H1 (cell line): ENCODE results near the gene NPR2. TPM values are rescaled to one million over a fixed set of nuclear protein-coding genes. Genes with fewer than 3 reads are reported as not detected.

Experiments used
- CHD1 ChIP-seq: IDR thresholded peaks from 2 replicates; pipeline ENCODE4 v1.6.1; 2012; ENCODE audit warnings: low read depth, low read length, improper control_type of control experiment
- FOSL1 ChIP-seq: IDR thresholded peaks from 2 replicates; pipeline ENCODE4 v1.6.1; 2011; ENCODE audit warnings: mild to moderate bottlenecking, low read depth, low read length, moderate library complexity; ENCODE audit not compliant: insufficient read depth
- JUN ChIP-seq: IDR thresholded peaks from 2 replicates; pipeline ENCODE4 v1.6.1; 2011; ENCODE audit warnings: low read depth, mild to moderate bottlenecking, improper control_type of control experiment, low read length
- KDM1A ChIP-seq: fragments of 200-600, 300-600 bp; sonication (generic); IDR thresholded peaks from 2 replicates; pipeline ENCODE4 v1.7.1; 2016; ENCODE audit warnings: mild to moderate bottlenecking, low read length, borderline replicate concordance
- KDM5A ChIP-seq: fragments of 200-600 bp; IDR thresholded peaks from 2 replicates; pipeline ENCODE4 v1.7.1; 2012; ENCODE audit warnings: mild to moderate bottlenecking, low read length, inconsistent platforms, mixed read lengths
- RBBP5 ChIP-seq: IDR thresholded peaks from 2 replicates; pipeline ENCODE4 v1.7.1; 2012; ENCODE audit warnings: low read depth, mild to moderate bottlenecking, inconsistent platforms, low read length, moderate library complexity, borderline replicate concordance
- TAF7 ChIP-seq: optimal IDR thresholded peaks from 2 replicates; pipeline ENCODE3; 2011; ENCODE audit warnings: low read depth, mild to moderate bottlenecking, inconsistent platforms, low read length, moderate library complexity, borderline replicate concordance
- polyA plus RNA-seq, 7 experiments: library from polyadenylated mRNA; depleted of rRNA in 3 of 7; stranded (reverse) in 5 of 7; unstranded in 2 of 7; fragments of >200 nt in 5 of 7; fragments of 200-250 nt in 2 of 7; gene quantifications; 1 replicate in 5 of 7; 2 replicates in 1 of 7; 4 replicates in 1 of 7; pipeline versions ENCODE4 v1.2.1 to v1.2.3, GENCODE V29; 2011 to 2013; ENCODE audit warnings: missing spikeins in 2 of 7, mixed read lengths in 2 of 7
- total RNA-seq: library from RNA; stranded (reverse); fragmentation: NEBNext Ultra II Directional; extraction: Animal tissue kit (Norgen Biotek cat#: 25700); gene quantifications from 2 replicates; pipeline ENCODE4 v1.2.1, GENCODE V29; 2021
- TF ChIP-seq, protein P1 (sequence below): fragments of 300-600 bp; sonication (generic); IDR thresholded peaks from 2 replicates; pipeline ENCODE4 v1.7.1; 2012; ENCODE audit warnings: low read length, moderate library complexity, mild to moderate bottlenecking, inconsistent platforms; ENCODE audit not compliant: insufficient replicate concordance
- TF ChIP-seq, protein P2 (sequence below): IDR thresholded peaks from 2 replicates; pipeline ENCODE4 v1.6.1; 2011; ENCODE audit warnings: low read length, improper control_type of control experiment

Gene NPR2
- total and polyA plus RNA-seq, 2 of the 8 experiments (the other 6 are each of a cell fraction or from before 2014, with no cell fraction given) = 11.0 to 17.0 TPM

DNA sequence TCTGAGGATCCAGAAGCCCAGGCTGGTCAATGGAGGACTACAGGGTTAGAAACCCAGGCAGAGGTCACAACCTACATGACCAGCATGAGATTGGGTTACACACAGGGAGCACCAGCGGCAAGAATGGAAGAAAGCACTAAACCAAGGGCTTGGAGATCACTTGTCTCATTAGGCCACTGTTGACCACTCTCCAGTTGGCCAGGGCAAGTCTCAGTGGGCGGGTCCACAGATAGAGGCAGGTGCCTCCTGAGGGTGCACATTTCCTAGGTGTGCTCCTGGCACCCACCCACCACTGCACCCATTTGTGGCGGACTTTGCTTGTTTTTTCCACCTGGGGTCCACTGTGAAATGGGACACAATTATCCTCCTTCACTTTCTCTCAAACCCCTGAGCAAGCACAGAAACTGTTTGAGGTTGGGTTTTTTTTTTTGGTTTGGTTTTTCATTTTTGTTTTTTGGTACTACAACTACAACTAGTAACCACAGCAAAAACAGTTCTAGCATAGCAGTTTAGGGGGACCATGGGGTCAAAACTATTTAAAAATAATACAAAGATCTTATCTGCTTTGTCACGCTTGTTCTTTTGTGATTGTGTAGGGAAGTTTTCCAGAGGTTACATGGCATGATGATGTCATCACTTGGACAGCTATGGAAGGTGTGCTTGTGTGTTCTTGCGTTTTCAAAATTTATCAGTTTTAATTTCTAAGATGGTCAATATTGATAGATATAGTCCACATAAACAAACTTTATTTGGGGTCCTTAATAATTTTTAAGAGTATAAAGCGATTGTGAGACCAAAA is 6.1 kb downstream of the NPR2 start (continued):
- TF ChIP-seq, protein P1, sequence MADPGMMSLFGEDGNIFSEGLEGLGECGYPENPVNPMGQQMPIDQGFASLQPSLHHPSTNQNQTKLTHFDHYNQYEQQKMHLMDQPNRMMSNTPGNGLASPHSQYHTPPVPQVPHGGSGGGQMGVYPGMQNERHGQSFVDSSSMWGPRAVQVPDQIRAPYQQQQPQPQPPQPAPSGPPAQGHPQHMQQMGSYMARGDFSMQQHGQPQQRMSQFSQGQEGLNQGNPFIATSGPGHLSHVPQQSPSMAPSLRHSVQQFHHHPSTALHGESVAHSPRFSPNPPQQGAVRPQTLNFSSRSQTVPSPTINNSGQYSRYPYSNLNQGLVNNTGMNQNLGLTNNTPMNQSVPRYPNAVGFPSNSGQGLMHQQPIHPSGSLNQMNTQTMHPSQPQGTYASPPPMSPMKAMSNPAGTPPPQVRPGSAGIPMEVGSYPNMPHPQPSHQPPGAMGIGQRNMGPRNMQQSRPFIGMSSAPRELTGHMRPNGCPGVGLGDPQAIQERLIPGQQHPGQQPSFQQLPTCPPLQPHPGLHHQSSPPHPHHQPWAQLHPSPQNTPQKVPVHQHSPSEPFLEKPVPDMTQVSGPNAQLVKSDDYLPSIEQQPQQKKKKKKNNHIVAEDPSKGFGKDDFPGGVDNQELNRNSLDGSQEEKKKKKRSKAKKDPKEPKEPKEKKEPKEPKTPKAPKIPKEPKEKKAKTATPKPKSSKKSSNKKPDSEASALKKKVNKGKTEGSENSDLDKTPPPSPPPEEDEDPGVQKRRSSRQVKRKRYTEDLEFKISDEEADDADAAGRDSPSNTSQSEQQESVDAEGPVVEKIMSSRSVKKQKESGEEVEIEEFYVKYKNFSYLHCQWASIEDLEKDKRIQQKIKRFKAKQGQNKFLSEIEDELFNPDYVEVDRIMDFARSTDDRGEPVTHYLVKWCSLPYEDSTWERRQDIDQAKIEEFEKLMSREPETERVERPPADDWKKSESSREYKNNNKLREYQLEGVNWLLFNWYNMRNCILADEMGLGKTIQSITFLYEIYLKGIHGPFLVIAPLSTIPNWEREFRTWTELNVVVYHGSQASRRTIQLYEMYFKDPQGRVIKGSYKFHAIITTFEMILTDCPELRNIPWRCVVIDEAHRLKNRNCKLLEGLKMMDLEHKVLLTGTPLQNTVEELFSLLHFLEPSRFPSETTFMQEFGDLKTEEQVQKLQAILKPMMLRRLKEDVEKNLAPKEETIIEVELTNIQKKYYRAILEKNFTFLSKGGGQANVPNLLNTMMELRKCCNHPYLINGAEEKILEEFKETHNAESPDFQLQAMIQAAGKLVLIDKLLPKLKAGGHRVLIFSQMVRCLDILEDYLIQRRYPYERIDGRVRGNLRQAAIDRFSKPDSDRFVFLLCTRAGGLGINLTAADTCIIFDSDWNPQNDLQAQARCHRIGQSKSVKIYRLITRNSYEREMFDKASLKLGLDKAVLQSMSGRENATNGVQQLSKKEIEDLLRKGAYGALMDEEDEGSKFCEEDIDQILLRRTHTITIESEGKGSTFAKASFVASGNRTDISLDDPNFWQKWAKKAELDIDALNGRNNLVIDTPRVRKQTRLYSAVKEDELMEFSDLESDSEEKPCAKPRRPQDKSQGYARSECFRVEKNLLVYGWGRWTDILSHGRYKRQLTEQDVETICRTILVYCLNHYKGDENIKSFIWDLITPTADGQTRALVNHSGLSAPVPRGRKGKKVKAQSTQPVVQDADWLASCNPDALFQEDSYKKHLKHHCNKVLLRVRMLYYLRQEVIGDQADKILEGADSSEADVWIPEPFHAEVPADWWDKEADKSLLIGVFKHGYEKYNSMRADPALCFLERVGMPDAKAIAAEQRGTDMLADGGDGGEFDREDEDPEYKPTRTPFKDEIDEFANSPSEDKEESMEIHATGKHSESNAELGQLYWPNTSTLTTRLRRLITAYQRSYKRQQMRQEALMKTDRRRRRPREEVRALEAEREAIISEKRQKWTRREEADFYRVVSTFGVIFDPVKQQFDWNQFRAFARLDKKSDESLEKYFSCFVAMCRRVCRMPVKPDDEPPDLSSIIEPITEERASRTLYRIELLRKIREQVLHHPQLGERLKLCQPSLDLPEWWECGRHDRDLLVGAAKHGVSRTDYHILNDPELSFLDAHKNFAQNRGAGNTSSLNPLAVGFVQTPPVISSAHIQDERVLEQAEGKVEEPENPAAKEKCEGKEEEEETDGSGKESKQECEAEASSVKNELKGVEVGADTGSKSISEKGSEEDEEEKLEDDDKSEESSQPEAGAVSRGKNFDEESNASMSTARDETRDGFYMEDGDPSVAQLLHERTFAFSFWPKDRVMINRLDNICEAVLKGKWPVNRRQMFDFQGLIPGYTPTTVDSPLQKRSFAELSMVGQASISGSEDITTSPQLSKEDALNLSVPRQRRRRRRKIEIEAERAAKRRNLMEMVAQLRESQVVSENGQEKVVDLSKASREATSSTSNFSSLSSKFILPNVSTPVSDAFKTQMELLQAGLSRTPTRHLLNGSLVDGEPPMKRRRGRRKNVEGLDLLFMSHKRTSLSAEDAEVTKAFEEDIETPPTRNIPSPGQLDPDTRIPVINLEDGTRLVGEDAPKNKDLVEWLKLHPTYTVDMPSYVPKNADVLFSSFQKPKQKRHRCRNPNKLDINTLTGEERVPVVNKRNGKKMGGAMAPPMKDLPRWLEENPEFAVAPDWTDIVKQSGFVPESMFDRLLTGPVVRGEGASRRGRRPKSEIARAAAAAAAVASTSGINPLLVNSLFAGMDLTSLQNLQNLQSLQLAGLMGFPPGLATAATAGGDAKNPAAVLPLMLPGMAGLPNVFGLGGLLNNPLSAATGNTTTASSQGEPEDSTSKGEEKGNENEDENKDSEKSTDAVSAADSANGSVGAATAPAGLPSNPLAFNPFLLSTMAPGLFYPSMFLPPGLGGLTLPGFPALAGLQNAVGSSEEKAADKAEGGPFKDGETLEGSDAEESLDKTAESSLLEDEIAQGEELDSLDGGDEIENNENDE = no peak
- TF ChIP-seq TAF7 (no peak), RBBP5 (no peak), JUN (no peak), KDM5A (no peak), KDM1A (no peak), FOSL1 (no peak), CHD1 (no peak)
- TF ChIP-seq, protein P2, sequence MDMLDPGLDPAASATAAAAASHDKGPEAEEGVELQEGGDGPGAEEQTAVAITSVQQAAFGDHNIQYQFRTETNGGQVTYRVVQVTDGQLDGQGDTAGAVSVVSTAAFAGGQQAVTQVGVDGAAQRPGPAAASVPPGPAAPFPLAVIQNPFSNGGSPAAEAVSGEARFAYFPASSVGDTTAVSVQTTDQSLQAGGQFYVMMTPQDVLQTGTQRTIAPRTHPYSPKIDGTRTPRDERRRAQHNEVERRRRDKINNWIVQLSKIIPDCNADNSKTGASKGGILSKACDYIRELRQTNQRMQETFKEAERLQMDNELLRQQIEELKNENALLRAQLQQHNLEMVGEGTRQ = no peak
